Measurements from ENCODE around the gene DDX11.
"Not testable (repeated sequence)": the region's sequence is repeated elsewhere in the genome, so short reads cannot be mapped to it uniquely, and the experiment has no call there.

DNA sequence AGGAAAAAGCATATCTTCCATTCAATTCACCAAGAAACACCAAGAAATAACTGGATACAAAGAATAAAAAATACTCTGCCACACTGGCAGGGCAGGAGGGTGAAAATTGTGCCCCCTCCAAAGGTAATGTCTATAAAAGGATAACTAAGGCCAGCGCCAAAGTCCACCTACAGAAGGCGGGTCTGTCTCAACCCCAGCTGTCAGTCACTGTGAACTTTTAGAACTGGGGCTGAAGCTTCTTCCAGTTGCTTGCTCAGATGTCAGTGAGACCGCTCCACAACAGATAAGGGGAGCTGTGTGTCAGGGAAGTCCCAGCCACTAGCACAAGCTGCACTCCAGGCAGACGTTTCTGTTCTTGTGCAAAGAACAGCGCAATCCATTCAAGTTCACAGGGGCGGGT, 36.1 kb downstream of the DDX11 start:
- TF ChIP-seq, protein P1, sequence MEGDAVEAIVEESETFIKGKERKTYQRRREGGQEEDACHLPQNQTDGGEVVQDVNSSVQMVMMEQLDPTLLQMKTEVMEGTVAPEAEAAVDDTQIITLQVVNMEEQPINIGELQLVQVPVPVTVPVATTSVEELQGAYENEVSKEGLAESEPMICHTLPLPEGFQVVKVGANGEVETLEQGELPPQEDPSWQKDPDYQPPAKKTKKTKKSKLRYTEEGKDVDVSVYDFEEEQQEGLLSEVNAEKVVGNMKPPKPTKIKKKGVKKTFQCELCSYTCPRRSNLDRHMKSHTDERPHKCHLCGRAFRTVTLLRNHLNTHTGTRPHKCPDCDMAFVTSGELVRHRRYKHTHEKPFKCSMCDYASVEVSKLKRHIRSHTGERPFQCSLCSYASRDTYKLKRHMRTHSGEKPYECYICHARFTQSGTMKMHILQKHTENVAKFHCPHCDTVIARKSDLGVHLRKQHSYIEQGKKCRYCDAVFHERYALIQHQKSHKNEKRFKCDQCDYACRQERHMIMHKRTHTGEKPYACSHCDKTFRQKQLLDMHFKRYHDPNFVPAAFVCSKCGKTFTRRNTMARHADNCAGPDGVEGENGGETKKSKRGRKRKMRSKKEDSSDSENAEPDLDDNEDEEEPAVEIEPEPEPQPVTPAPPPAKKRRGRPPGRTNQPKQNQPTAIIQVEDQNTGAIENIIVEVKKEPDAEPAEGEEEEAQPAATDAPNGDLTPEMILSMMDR (IDR thresholded peaks at IDR 0.05) = not testable (repeated sequence)
- not testable (repeated sequence) for TF ChIP-seq EP300, POLR2A (IDR thresholded peaks at IDR 0.05)

All from ovary (tissue), 3 donors.